C1 segment of cervical spinal cord (tissue), 14 donors: ENCODE data around the gene TINCR.

Experiments
- DNase-seq, 14 donors: peaks; one replicate each; lab custom pipeline; 2025; lab: John Stamatoyannopoulos, UW

TINCR gene

DNA sequence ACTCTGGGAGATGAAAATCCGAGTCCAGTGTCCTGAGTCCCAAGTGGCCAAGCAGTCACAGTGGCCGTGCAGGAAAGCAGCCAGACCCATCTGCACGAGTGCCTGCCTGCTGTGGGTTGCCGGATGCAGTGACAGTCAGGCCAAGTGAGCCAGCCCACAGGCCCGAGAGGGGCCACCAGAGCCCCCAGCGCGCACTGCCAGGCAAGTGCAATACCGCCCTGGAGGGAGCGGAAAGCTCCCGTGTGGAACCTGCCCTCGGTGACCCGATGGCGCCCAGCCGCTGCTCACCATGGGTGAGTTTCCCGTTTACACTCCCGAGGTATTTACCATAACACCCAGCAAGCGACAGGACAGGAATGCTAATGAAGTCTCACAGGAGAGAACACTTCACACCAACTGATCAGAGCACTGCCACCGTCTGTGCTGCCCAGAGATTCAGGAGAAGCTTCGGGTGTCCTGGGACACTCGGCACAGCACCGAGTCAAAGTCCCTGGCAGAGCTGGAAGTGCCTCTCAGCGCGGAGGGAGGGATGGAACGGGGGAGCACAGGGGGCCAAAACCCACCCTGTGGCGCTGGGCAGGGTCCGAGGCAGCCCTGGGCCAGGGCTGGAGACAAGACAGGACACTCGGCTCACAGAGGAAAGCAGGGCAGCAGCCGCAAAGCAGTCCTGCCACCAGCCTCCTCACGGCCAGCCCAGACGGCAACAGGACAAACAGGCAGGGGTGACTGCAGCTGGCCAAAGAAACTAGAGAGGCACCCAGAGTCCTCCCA is 21.3 kb upstream of the TINCR start:
- DNase-seq: peak in 1 of 14 donors; percentile 28

DNA sequence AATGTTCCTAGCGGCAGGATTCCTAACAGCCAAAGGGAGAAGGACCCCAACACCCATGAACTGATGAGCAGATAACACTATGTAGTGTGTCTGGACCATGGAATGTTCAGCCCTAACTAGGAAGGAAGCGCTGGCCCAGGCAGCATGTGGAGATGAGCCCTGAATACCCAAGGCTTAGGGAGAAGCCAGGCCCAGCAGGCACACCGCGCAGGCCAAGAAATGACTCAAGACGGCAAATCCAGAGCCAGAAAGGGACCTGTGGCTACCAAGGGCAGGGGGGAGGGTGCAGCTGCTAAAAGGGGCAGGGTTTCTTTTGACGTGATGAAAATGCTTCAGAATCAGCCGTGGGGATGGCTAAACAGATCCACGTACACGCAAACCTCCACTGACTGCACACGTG is 20.7 kb upstream of the TINCR start:
- peak in 8 of 14 donors; percentile 8 to 58 (median 18) for DNase-seq

DNA sequence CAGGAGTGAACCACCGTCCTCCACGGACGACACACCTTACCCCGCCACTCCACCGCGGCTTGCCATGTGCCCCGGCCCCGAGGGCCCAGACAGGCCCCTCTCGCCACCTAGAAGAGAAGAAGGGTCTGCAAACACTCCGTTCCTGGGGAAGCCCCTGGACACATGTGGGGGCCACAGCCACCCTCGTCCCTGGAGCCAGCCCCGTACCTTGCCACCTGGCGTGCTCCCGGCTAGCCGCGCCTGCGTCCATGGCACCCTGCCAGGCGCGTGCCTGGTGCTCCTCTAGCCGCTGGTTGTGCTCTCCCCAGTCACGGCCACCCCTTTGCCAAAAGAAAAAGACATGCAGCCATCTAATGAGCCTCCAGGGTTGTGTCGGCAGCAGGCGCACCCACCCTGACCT is 19.9 kb upstream of the TINCR start:
- no peak for DNase-seq

DNA sequence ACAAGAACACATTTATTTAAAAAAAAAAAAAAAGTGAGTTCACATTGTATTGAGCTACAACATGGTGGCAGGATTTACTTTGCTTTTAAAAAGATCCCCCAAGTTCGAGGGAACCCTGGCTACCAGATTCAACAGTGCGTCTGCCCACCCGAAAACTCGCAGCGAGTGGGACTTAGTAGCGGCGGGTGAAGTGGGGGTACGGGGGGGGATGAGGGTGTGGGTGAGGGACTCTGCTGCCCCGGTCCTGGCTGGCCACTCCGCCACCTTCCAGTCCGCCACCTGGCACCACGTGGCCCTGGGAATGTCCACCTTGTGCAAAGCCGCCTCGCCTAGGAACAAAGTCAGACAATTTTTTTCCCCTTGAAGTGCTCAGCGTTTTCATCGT is 19.3 kb upstream of the TINCR start:
- DNase-seq: no peak

DNA sequence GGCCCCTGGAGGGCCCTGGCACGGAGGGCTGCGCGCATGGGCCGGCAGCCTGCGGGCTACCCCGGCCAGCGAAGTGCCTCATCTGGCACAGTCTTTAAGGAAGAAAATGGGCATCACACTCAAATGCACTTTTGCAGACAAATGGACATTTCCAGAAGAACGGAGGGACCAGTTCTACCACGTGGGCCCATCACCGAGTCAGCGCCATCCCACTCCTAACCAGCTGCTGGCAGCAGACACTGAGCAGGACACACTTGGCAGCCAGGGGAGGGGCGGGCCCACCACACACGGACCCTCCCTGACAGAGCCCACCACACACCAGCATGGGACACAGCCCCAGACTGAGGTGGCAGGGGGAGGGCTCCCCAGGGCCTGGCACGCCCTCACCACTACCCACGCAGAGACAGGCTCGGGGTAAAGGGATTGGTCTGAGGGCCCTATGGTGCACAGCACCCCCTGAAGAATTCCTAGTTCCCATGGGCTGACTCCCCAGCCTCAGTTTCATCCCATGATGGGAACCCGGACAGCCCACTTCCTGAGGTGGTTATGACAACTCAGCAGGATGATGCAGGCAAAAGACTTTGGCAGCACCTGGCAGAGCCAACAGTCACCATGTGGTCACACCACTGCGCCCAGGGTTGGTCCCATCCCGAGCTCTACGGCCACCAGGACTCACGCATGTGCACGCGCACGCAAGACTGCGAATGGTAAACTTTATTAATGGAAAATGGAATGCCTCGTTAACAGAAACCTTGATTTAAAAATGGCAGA is 18.7 kb upstream of the TINCR start:
- DNase-seq: peak in 5 of 14 donors; percentile 46 to 75 (median 56)

DNA sequence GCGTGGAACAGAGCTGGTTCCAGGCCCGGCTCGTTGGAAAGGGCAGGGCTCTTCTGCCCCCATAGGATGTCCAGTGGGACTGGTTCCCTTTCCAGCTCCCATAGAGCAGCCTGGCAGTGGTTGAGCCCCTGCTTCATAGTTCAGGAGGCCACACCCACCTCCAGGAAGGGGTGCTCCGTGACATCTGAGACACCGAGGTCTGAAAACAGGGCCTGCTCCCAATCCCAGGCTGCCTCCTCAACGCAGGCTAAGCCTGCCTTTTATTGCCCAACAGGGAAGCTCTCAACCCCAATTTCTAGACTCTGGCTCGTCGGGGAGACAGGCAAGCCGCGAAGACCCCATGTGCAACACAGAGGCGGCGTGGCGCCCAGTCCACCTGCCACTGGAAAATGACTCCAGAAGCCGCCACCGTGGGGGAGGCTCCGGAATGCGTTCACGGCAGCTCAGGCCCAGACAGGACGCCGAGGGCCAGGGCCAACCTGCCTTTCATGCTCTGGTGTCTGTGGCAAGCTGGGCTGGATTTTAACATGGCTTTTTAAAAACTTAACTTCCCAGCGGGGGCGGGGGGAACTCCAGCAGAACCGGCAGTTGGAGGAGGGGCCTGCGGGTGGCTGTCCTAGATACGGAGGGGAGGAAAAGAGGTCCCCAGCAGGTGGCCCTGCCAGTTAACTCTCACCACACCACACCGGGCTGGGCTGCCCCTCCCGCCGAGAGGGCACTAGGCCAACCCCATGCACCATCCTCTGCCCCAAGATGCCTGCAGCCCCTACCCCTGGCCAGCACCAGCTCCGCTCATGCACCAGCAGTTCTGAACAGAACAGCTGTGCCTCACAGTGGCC is 17.9 kb upstream of the TINCR start:
- peak in 12 of 14 donors; percentile 30 to 75 (median 46) for DNase-seq

DNA sequence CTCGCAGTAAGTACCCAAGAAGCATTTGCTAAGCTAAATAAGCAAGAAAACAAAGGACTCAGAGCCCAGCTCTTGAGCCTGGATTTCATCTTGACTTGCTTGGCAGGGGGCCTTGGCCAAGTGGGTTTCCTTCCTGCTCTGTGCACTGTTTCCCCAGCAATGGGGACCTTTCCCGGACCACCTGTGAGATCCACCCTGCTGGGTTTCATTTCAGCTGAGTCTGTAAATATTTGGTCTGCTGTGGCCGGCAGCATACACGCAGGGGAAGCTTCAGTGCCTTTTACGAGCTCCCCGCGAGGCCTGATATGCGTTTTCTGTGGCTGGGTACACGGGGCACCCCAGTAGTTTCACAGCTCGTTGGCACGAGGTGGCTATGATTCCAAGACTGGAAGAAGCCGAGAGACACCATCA is 12.4 kb upstream of the TINCR start:
- no peak for DNase-seq

DNA sequence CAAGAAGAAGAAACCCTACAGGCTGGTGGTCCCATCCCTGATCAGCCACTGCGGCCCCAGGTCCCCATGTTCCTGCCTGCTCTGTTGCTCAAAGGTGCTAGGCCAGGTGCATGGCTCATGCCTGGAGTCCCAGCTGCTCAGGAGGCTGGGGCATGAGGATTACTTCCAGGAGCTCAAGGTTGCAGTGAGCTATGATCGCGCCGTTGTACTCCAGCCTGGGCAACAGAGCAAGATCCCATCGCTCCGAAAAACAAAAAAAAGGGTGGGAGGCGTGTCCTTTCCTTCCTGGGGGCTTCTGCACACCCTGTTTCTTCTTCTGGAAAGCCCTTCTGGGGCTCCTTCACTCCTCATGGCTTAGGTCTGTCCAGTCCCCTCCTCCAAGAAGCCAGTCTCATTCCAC is 11.9 kb upstream of the TINCR start:
- no peak for DNase-seq

DNA sequence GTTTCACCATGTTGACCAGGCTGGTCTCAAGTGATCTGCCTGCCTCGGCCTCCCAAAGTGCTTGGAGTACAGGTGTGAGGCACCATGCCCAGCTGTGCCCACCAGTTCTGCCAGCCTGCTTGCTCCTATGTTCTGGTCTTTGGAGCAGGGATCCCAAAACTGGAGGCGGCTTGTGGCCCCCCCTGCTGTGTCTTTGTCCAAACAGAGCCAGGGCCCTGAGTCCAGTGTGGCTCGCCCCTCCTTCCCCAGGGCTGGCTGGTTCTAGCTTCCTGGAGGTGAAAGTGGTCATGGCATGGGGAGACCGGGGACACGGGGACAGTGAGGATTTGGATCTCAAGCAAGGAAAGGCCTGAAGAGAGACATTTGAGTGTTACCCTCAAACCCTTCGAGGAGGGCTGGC is 11.5 kb upstream of the TINCR start:
- DNase-seq: no peak

DNA sequence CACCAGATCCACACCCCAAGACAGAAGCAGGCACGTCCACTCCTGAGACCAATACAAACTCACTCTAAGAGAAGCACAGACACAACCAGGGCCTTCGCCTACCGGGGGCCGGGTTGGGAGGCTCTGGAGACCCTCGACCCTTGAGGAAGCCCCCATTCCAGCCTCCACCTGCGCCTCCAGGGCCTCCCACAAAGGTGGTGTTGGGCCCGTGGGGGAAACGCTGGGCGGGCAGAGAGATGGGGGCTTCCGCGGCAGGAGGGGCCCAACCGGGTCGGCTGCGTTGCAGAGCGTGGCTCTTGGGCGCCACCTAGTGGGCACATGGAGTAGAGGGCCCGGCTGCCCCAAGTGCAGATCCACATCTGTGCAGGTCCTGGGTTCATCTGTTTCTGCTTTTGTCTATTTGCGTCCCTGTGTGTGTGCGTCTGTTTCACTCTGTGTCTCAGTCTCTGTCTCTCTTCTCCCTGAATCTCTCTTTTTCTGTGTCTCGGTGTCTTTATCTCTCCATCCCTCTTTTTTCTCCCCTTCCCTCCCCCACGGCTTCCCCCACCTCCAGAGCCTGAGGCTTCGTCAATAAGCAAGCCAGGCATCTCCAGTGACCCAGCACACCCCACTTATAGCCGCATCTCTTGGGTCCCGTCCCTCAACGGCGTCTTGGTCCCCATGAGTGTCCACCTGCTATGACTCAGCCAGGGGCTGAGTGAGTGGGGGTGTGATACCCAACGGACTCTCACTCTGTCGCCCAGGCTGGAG is 10.5 kb upstream of the TINCR start:
- peak in 9 of 14 donors; percentile 3 to 49 (median 18) for DNase-seq

DNA sequence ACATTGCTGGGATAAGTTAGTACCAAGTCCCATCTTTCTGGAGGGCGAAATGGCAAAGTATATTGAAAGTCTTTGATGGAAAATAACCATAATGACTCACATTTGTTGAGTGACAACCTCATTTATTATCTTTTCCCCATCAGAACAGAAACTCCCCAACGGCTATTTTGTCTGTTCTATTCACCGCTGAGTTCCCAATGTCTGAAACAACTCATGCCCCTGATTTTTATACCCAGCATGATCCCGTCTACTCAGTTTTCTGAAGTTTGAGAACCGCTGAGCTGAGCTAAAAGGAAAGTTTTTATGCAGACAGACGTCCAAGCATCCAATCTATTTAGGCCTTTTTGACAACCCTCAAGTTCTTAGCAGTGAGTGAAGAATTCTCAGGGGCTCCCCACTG is 7.8 kb upstream of the TINCR start:
- DNase-seq: no peak

DNA sequence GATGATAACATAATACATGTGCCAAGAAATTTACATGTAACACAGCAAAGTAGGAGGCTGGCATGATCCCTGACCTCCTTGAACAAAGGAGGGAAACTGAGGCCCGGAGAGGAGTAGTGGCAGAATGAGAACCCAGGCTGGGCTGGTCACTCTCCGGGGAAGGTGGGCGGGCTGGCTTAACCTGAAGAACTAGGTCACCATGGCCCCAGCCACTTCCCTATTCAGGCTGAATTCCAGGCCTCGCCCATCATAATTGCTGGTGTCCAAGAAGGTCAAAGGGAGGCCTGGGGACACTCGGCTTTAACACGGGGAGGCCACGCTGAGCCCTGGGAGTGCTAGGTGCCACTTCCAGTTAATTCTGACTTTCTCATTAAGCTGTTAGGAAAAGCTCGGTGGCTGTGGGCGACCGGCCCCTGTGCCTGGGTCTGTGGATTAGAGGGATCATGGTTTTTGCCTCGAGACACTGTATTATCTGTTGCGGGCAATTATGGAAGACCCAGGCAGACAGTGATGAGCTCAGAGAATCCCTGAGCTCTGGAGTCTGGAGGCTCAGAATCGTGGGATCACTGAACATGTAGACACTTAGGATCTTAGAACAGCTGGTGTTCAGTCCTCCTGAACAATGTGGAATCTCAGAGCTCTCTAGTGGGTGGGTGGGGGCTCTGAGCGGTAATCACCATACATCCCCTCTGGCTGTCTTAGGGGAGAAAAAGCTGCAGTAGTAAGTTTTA is 5.0 kb upstream of the TINCR start:
- no peak for DNase-seq

DNA sequence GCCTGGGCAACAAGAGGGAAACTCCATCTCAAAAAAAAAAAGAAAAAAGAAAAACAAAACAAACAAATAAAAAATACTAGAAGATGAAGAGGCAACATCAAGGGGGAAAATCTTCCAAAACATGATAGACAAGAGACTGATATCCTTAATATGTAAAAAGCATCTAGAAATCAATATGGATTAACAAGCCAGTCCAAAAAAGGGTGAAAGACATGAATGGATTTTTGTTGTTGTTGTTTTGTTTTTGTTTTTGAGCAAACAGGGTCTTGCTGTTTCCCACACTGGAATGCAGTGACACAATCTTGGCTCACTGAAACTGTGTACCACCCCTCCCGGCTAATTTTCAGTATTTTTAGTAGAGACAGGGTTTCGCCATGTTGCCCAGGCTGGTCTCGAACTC is 4.0 kb upstream of the TINCR start:
- no peak for DNase-seq

DNA sequence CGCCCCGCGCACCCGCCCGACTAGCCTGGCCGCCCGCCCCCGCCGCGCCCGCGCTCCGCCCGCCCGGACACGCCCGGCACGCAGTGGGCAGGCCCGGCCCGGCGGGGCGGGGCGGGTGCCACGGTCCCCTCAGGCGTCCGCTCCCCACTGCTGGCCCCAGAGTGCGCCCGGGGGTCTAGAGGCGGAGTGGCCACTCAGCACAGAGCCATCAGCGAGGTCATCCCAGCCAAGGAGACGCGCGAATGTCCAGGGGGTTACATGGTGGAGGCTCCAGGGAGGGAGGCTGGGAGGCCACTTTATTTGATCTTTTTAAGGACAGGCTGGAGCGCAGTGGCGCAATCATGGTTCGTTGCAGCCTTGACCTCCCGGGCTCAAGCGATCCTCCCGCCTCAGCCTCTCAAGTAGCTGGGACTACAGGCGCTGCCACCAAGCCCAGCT is 236 bp upstream of the TINCR start:
- no peak for DNase-seq

DNA sequence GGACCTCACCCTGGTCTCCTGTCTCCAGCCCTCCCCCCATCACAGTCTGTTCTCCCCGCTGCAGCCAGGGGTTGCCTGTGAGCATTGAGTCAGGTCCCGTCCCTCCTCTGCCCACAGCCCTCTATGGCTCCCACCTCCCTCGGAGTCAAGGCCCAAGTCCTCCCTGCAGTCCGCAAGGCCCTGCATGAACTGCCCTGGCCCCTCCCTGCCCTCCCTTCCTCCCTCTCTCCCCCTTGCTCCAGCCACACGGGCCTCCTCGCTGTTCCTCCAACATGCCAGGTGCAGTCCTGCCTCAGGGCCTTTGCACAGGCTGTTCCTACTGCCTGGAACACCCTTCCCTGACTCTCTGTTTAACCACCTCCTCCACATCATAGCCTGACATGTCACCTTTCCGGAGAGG is 2.8 kb downstream of the TINCR start:
- no peak for DNase-seq

DNA sequence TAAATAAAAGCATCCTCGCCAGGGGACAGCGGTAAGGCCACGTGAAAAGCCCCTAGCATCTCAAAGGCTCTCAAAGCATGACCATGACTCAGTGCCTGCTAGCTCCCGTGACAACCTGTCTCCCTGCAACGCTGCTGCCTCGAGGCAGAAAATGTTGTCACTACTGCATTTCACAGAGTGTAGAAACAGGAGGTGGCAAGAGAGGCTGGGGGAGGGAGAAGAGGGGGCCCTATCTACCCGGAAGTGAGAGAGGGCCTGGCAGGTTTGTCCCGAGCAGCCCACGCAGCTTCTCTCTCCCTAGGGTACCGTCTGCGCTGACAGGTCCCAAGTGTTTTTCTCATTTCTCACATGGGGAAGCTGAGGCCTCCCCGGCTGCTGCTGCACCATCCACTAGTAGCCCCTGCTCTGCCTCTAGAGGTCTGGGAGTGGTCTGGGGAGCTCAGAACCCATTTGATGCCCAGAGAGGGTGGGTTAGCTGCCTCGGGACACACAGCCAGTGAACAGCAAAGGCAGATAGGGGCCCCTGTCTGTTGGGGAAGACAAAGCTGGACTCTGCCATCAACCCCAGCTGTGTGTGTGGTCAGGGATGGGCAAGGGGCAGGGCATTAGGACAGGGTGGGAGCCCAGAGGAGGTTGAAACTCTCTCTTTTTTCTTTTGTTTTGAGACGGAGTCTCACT is 3.7 kb downstream of the TINCR start:
- DNase-seq: no peak

DNA sequence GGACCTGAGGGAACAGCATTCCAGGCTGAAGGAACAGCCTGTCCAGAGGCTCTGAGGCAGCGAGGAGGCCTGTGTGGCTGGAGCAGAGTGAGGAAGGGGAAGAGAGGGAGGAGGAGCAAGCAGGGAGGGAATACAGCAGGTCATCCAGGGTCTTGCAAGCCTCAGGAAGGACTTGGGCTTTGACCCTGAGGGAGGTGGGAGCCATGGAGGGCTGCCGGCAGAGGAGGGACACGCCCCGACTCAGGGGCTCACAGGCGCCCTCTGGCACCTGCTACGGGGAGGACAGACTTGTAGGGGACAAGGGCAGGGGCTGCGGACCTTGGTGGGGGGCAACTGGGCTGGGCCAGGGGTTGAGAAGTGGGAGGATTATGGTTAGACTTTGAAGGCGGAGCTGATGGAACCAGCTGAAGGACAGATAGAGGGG is 4.7 kb downstream of the TINCR start:
- no peak for DNase-seq

DNA sequence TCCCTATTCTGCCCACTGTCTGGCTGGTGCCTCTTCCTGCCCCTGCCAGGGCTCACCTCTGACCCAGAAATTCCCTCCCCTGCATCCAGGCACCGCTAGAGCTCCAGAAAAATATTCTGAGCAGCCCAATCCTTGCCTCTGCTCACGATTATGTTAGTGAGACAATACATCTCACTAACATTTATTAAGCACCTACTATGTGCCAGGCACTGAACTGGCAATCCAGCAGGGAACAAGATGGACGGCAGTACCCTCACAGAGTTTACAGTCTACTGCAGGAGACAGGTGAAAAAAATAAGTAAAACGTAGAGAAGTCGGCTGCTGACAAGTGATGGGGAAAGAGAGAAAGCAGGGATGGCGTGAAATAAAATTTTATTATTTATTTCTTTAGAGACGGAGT is 5.5 kb downstream of the TINCR start:
- DNase-seq: no peak

DNA sequence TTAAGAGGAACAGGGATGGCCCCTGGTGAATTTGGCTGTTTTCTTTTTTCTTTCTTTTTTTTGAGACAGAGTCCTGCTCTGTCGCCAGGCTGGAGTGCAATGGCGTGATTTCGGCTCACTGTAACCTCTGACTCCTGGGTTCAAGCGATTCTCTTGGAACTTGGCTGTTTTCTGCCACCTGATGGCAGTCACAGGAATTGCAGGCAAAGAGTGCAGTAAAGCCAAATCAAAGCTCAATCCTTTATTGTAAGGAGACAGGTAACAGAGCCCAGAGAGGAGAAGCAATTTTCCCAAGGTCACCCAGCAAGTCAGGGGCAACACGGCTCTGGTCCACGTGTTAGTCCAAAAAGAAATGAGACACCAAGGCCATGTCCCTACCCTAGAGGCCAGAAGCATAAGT is 6.2 kb downstream of the TINCR start:
- DNase-seq: no peak

DNA sequence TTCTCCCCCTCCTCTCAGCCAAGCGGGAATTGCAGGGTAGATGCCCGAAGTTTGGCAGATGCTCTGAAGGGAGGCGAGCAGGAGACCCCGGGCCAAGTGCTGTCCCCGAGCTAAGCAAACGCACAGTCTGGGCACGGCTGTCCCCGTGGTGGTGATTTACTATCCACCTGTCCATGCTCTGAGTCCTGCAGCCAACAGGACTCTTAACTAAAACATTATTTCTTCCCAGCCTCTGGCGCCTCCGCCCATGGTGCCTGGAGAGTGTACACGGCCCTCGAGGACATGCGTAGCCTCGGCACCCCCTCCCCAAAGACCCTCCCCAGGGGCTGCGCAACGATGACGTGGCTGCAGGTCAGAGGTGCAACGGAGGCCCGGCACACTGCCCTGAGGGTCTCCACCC is 7.6 kb downstream of the TINCR start:
- DNase-seq: no peak
